GM12892 (cell line): ENCODE data around the gene ARL15.

Experiments used
- POLR2A ChIP-seq: IDR thresholded peaks from 2 replicates; pipeline ENCODE4 v1.6.1; 2011; ENCODE audit warnings: low read depth, low read length, control low read depth
- POLR2AphosphoS5 ChIP-seq: IDR thresholded peaks from 2 replicates; pipeline ENCODE4 v1.6.1; 2011; ENCODE audit warnings: low read depth, low read length, control low read depth
- TAF1 ChIP-seq: IDR thresholded peaks from 2 replicates; pipeline ENCODE4 v1.6.1; 2011; ENCODE audit warnings: low read depth, mild to moderate bottlenecking, control low read depth, low read length, borderline replicate concordance

GRCh38 chr5:54229041-54229780 lies 81.2 kb downstream of the ARL15 start:
- no peak for TF ChIP-seq POLR2A
- no peak for TF ChIP-seq POLR2AphosphoS5
- TF ChIP-seq TAF1: no peak
